ENCODE measurements around the gene ZMYND8.

The ZMYND8 gene

GRCh38 chr20:47353692-47354463 lies 2.6 kb downstream of the ZMYND8 start:
- DNase-seq: peak; percentile 11 to 17

GRCh38 chr20:47353239-47353691 lies 3.2 kb downstream of the ZMYND8 start:
- no peak for DNase-seq

GRCh38 chr20:47352332-47353238 lies 3.9 kb downstream of the ZMYND8 start:
- no peak for DNase-seq

GRCh38 chr20:47351643-47352331 lies 4.7 kb downstream of the ZMYND8 start:
- DNase-seq: no peak

- DNase-seq: no peak
Observed at GRCh38 chr20:47350691-47351545, 5.6 kb downstream of the ZMYND8 start.

GRCh38 chr20:47350181-47350550 lies 6.3 kb downstream of the ZMYND8 start:
- peak; percentile 9 to 21 for DNase-seq

GRCh38 chr20:47349365-47350180 lies 6.9 kb downstream of the ZMYND8 start:
- no peak for DNase-seq

GRCh38 chr20:47348539-47349142 lies 7.9 kb downstream of the ZMYND8 start:
- DNase-seq: peak in 1 of 2 experiments; percentile 17

- DNase-seq: no peak
Observed at GRCh38 chr20:47347661-47348435, 8.7 kb downstream of the ZMYND8 start.

GRCh38 chr20:47346172-47346571 lies 10.3 kb downstream of the ZMYND8 start:
- no peak for DNase-seq

GRCh38 chr20:47345214-47345613 lies 11.3 kb downstream of the ZMYND8 start:
- no peak for DNase-seq

- DNase-seq: no peak
Observed at GRCh38 chr20:47343007-47343472, 13.5 kb downstream of the ZMYND8 start.

GRCh38 chr20:47338131-47338628 lies 18.3 kb downstream of the ZMYND8 start:
- no peak for DNase-seq

GRCh38 chr20:47337413-47337812 lies 19.1 kb downstream of the ZMYND8 start:
- DNase-seq: no peak

- no peak for DNase-seq
Observed at GRCh38 chr20:47336129-47336754, 20.3 kb downstream of the ZMYND8 start.

- DNase-seq: no peak
Observed at GRCh38 chr20:47335251-47336128, 21.0 kb downstream of the ZMYND8 start.

GRCh38 chr20:47334022-47334551 lies 22.4 kb downstream of the ZMYND8 start:
- DNase-seq: no peak
